ENCODE measurements around the gene DTNB.
A peak's percentile ranks its signal among the peaks of the same experiment; 100 is the strongest.
"Not testable (repeated sequence)": the region's sequence is repeated elsewhere in the genome, so short reads cannot be mapped to it uniquely, and the experiment has no call there.

Gene DTNB

DNA sequence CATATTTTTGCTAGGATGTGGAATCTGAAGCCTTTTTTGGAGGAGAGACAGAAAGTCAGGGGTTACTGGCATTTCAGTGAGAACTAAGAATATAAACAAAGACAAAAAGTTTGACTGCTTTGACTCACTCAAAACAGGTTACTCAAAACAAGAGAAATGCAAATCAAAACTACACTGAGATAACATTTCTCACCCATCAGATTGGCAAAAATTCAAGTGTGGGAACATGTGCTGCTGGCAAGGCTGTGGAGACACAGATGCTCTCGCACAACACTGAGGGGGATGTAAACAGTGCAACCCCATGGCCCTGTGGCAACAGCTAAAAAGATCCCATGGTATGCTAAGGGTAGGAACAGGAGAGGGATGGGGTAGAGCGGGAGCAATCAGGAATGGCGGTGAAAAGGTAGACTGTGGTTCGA, 86.6 kb downstream of the DTNB start:
- no peak for DNase-seq

DNA sequence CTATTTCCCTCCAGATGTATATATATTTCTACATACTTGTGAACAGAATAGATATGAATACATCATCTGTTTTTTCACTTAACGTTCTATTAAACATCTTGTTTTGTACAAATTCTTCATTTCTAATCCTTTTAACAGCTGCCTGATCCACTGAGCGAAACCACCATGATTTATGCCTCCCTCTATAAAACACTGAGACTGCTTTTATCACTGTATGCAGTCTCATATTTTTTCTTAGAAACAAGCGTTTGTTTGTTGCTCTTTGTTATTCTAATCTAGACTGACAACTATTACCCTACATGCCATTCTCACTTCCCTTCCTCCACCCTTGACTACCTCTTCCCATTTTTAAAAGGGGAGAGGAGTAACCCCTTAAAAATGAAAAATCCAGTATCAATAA, 88.2 kb downstream of the DTNB start:
- DNase-seq = no peak

DNA sequence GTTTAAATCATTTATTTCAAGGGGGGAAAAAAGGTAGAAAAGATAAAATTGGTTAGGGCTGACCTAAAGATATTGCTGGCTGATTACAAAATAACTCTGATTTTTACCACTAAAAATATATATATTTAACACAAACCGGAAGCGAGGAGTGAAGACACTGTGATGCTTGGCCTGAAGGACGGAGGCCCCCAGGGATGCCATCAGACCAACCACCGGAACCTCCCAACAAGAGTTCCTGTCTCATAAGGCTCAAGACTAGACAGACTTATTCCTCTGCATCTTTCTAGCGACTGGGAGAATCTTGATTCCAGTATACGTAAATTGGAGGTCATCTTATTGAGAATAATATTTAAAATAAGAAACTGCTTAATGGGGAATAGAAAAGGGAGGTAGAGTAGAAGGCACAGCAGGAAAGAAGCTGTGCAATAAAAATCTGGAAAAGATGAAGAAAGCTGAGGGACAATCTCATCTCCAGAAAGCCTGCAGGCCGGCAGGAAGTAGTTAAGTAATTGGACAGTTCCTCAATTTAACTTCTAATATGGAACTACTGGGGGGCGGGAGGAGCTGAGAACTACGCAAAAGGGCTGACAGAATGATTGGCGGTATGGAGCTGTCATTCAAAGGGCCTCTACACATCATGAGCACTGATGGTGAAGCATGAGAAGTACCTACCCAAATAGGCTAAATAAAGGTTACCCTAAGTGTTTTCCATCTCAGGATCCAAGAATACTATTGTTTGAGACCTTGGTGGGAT, 91.1 kb downstream of the DTNB start:
- no peak for DNase-seq

DNA sequence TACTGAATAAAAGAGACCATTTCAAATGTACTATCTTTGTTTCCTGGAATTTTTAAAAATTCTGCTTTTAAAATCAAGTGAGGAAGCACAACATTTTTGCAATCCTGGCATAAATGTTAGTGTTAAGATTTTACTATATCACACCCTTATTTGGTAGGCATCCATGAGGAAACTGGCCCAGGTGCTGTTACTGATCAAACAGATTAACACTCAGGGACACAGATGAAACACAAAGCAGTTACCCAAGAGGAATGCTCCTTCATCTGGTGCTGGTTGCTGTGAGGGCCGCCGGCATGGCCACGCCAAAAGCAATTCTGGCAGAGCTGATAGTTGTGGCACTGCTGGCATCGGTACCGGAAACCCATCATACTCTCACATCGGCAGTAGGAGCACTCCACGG, 96.8 kb downstream of the DTNB start:
- no peak for DNase-seq

DNA sequence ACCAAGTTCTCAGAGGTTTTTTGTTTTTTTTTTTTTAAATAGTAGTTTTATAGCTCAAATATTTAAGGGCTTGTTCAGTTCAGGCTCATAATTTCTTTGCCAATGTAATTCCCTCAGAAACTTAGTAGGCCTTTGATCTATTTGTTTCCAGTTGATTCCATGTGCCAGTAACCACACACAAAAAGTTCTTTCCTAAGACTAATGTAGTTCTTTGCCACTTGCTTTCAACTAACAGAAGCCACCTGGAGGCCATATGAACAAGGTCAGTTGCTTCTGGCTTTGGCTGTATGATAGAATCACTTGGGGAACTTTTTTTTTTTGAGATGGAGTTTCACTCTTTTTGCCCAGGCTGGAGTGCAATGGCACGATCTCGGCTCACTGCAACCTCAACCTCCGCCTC, 100.7 kb downstream of the DTNB start:
- no peak for DNase-seq

DNA sequence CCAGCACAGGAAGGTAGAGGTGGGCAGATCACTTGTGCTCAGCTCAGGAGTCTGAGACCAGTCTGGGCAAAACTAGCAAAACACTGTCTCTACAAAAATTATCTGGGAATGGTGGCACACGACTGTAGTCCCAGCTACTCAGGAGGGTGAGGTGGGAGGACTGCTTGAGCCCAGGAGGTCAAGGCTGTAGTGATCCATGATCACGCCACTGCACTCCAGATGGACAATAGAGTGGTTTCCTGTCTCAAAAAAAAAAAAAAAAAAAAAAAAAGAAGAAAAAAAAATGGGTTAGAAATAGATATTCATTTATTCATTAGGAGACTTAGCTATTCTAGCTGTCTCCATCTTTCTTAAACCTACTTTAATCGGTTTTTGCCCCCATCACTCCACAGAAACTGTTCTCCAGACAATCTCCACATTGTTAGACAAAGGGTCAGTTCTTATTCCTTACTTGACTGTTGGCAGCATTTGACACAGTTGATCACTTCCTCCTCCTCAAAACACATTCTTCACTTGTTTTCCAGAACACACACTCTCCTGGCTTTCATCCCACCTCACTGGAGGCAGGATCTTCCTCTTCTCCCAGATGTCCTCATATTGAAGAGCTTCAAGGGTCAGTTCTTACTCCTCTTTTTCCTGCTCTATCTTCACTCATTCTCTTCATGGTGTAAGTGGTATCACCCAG, 103.1 kb downstream of the DTNB start:
- DNase-seq = no peak

DNA sequence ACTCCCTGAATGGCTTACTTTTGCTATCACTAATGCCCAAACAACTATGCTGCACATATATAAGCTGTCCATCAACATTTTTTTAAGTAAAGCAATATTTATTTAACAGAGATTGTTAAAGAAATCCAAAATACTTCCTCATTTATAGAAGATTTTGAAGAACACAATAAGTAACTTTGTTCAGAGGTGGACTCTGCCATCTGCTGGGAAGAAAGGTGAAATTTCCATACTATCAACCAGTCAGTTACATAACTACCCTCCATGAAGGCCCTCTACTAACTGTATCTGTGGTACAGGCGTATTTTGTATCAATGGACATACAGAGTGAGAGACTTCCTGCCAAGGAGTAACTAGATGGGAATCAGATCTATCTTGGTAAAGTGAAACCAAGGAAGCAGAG, 106.0 kb downstream of the DTNB start:
- DNase-seq = peak; percentile 39

DNA sequence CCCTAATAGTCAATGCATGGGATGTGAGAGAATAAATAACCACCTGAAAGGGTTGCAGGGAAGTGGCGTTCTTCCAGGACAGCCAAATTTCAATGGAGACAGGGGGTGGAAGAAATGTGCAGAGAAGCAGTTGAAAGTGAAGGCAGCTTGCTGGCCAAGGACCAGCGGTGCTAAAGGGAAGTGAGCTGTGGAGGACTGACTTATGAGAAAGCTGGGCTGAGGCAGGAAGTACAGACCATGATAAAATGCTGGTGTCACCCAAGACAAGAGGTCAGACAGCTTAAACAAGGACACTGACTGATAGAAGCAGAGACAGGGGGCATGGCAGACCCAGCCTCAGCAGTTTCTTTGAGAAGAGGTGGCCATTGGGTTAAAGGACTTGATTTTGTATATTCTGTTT, 106.7 kb downstream of the DTNB start:
- DNase-seq = no peak

DNA sequence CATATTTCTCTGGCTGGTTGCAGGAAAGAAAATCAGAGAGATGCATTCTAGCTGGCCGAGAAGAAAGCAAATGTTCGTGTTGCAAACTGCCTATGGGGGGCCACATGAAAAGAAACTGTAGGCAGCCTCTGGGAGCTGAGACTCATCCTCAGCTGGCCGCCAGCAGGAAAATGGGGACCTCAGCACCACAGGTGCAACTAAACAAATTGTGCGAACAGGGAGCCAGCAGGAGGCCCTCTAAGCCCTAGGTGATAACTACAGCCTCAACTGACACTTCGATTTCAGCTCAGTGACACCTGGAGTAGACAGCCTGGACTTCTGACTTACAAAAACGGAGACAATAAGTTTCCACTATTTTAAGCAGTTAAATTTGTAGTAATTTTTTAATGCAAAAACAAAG, 107.3 kb downstream of the DTNB start:
- no peak for DNase-seq

DNA sequence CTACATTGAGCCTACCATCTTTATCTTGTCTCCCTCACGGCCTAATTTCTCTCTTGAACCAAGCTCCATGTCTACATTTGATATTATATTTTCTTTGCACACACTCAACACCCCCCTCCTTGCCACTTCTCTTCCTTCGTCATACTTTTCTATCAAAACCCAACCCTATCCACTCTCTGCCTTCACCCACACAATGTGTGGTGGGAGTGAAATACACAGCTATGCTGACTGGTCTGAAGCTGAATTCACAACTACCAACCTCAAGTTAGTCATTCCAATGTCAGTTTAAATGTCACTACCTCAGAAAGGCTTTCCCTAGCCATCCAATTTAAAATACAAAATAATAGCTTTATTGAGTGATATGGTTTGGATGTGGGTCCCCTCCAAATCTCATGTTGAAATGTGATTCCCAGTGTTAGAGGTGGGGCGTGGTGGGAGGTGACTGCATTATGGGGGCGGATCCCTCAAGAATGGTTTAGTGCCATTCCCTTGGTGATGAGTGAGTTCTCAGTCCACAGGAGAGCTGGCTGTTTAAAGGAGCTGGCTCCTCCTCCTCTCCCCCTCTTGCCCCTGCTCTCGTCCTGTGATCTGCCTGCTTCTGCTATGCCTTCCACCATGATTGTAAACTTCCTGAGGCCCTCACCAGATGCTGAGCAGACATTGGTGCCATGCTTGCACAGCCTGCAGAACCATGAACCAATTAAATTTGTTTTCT, 112.1 kb downstream of the DTNB start:
- DNase-seq = no peak

DNA sequence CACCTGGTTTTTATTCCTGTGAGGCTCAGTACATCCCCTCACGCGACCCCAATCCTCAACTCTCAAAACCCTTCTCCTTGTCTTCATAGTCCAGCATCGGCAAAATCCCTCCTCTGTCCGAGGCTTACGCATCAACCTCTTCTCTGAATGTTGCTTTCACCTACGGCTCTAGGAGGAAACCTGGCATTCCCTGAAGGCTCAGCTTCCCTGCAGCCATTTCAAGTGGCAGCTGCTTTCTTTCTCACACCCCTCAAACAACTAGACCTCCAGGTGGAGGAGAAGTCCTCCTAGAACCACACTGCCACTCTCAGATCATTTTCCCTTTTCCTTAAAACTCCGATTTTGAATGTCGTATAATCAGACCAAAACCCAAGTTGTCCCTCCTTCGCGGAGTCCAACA, 114.2 kb downstream of the DTNB start:
- DNase-seq = no peak

DNA sequence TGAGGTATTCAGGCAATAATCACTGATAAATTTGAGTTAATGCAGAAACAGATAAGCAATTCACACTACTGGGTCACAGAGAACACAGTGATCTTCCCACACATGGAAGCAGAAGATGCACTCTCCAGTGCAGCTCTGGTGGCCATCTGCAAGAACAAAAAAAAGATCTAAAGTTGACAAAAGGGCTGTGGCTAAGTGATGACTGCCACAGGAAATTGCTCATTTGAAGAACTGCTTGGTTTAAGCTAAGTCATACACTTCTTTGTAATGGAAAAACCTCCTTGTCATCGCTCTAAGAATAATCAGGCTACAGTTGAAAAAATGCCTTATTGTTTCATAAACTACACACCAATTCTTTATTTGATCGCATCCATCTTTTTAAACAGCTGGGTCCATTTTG, 115.1 kb downstream of the DTNB start:
- peak; percentile 32 for DNase-seq

DNA sequence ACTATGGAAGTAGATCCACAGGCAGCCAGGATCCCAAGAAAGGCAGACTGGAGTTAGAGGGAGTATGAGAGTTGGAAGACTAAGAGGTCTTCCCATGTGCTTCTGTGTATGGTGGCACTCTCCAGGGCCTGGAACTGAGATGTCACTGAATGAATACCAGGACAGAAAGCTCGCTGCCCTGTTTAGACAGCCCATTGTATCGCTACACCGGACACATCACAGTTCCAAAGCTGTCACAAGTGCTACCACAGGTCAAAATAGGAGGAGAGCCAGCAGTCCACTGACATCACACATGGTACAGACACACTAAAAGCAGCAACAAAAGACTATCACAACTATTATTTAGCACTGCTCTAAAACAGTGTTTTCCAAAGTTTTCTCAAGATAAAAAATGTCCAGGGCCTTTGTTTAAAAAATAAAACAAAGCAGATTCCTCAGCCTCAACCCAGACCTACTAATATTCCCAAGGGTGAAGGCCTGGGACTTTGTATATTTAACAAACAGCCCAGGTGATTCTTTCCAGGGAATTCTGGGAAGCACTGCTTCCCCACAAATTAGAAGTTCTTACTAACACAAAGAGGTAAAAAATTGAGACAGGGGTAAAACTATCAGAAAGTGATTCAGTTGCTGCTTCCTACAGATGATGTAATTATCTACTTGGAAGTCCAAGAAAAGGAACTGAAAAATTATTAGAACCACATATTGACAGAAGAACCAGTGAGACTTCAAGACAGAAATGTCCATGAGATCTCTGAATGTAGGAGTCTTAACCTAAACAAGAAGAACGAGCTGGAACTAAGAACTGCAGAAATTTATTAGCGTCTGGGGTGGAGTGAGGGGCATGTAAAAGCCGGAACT, 116.0 kb downstream of the DTNB start:
- DNase-seq = no peak

DNA sequence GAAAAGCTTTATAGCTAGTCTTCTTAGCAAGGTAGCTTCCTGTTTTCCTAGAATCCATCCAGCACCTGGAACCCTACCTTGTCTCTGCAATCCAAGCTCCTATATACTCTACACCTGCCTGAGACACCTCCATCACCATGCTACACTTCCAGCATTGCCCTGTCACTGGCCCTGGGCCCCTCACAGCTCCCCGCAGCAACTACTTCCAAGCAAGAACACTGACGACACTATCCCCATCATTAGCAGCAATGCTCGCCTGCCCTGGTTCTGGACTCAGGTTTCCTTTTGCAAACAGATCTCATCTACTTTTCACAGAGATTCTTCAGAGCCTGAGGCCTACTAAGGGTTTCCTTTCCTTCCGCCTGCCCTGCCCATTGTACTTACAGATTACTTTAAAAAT, 121.1 kb downstream of the DTNB start:
- no peak for DNase-seq

DNA sequence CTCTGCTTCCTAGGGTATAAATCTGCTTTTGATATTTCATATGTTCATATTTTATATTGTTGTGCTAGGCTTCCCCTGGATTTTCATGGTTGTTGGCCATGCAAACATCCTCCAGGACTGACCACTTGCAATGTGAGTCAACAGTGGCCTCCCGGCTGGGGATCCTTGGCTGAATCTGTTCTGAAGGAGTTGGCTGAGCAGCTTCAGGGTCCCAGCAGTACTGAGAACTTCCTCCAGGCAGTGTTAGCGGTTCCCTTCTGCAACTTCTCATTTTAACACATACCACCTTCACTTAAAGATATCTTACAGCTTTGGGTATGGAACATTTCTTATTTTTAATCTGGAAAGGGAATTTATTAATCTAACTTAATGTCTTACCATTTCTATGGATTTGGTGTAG, 122.1 kb downstream of the DTNB start:
- no peak for DNase-seq

DNA sequence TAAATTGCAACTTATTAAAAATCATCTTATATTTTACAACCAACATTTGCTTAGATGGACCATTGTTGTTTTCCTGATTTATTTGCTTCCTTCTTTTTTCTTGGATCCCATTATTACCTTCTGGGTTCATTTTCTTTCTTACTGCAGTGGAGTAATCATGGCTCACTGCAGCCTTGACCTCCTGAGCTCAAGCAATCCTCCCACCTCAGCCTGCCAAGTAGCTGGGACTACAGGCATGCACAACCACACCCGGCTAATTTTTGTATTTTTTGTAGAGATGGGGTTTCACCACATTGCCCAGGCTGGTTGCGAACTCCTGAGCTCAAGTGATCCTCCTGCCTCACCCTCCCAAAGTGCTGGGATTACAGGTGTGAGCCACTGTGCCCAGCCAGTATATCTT, 123.8 kb downstream of the DTNB start:
- not testable (repeated sequence) for DNase-seq

DNA sequence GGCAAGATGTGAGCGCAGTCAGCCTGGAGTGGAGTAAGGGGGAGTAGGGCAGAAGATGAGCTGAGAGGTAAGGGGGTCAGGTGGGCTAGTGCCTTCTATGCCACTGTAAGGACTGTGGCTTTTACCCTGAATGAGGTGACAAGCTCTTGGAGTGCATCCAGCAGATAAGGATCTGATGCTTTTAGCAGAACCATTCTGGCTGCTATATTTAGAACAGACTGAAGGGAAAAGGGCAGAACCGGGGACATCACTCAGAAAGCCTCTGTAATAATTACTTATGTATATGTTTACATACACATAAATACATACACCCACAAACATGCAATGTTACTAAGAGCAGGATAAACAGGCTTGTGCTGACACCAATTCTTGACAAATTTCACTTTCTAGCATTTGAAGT, 124.8 kb downstream of the DTNB start:
- DNase-seq = no peak

DNA sequence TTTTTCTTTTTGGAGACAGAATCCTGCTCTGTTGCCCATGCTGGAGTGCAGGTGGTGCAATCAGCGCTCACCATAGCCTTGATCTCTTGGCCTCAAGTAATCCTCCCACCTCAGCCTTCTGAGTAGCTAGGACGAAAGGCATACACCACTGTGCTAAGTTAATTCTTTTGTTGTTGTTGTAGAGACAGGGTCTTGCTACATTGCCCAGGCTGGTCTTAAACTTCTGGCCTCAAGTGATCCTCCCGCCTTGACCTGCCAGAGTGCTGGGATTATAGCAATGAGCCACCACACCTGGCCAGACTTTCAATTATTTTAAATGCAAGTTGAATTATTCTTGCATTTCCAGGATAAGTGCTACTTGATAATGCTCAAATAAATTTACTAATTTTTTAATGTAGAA, 126.5 kb downstream of the DTNB start:
- DNase-seq = no peak

DNA sequence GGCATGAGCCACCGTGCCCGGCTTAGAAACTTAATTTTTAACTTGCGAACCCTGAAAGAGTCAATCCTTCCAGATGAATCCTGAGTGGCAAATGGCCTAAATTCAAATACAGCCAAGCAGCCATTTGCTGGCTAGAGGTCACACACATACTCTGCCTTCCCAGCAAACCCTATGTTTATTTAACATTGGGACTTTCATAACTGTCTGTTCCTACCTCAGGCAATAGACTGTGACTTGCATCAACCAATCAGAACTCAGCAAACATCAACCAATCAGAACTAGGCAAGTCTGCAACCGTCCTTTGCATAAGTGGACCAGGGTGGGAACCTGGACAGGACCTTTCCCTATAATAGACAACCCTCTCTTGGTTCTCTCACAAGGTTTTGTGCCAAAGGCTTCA, 127.5 kb downstream of the DTNB start:
- no peak for DNase-seq

DNA sequence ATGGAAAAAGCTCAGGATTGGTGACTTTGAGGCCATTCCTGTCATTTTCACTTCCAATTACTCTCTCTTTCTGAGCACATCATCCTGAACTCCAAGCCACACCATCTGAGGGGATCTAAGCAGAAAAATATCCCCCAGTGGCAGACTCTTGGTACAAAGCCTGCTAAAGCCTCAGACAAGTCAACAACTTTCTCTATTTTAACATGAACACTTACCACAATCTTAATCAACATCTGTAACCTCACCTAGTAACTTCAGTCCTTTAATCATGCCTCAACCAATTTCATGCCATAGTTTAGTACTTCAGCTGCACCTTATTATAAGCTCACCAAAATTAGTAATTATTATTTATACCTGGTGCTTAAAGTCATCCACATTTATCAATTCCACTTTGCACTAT, 128.9 kb downstream of the DTNB start:
- DNase-seq = no peak

DNA sequence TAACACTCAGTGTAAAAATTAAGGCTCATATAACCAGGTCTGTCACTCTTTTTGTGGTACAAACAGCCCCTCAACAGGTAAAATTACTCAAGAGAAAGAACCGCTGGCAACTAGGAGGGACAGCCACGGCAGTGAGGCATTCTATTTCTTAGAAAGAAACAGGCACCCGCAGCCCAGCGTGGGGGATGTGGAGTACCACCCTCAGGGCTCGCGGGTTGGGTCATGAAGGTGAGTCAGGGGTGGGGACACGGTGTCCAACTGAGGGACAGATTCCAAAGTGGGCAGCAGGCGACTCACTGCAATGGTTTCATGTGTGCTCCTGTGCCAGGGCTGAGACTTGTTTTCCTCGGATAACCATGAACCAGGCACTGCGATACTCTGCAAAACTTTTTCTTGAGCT, 129.4 kb downstream of the DTNB start:
- DNase-seq = no peak

DNA sequence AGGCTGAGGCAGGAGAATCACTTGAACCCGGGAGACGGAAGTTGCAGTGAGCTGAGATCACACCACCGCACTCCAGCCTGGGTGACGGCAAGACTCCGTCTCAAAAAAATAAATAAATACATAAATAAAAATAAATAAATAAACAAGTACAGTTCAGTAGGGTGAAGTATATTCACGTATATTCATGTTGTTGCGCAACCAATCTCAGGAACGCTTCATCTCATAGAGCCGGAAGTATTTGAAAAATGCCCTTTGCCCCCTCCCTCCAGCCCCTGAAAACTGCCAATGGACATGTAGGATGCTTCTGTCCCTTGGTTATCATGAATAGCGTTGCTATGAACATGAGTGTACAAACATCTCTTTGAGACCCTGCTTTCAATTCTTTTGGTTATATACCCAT, 132.0 kb downstream of the DTNB start:
- DNase-seq = no peak

DNA sequence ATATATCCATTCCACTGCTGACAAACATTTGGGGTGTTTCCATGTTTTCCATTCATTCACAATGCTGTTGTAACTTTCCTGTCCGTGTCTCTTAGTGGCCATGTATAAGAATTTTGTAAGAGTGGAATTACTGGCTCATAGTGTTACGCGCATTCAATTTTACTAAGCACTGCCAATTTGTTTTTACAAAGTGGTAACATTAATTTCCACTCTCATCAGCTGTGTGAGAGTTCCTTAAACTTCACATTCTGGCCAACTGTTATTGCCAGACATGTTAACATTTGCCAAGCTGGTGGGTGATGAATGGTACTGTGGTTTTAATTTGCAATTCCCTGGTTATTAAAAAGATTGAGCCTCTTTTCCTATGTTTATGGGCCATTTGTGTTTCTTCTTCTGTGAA, 134.2 kb downstream of the DTNB start:
- no peak for DNase-seq
